K562 (cell line): ENCODE data around the gene SP100. TPM values are rescaled to one million over a fixed set of nuclear protein-coding genes. Genes with fewer than 3 reads are reported as not detected.

ENCODE experiments used
- ATAC-seq: fragments of 200-7000 bp; cut with Tn5 transposase; 3 replicates; pipeline ENCODE4 v1.9.1; 2020; ENCODE audit warnings: moderate library complexity
- BruUV-seq: library from RNA; stranded (reverse); fragments of 400-500 nt; replicated peaks from 2 replicates; lab custom pipeline; 2021; lab: Mats Ljungman, UMichigan
- CTCF ChIA-PET: fragments of 300-600 bp; formaldehyde crosslinking; extraction: SDS; loops from one replicate; lab custom pipeline; 2021; ENCODE audit warnings: low intra/inter-chr PET ratio; lab: Yijun Ruan, JAX
- POLR2A ChIA-PET: fragments of 300-600, 350-650 bp; sonication (Branson Sonifier 250); formaldehyde crosslinking; extraction: SDS; loops from one replicate; lab custom pipeline; 2021; ENCODE audit warnings: antibody characterized with exemption, inconsistent platforms; lab: Yijun Ruan, JAX
- DNase-seq, 4 experiments: peaks; one replicate each; pipeline versions ENCODE4 v3.0.0 to v3.0.0-alpha.2; 2011 to 2018; ENCODE audit warnings: low spot score in 3 of 4, mixed read lengths in 3 of 4; ENCODE audit errors: extremely low read depth in 1 of 4
- FAIRE-seq: peaks from 2 replicates; lab custom pipeline; 2011; peaks lifted over from hg19 to GRCh38; lab: Jason Lieb, UNC
- H2AFZ ChIP-seq: 2 replicates; pipeline ENCODE4 v1.6.0; 2011; ENCODE audit warnings: low read depth, low read length, control low read depth, inconsistent platforms
- H3K27ac ChIP-seq: fragments of 200-600 bp; 3 replicates; pipeline ENCODE4 v1.8.0; 2011; ENCODE audit warnings: low read depth, mild to moderate bottlenecking, control low read depth, inconsistent platforms, low read length, moderate library complexity, mixed read lengths; ENCODE audit errors: extremely low read depth
- H3K27me3 ChIP-seq, 2 experiments: fragments of 300-600 bp in 1 of 2; 2 replicates in 1 of 2; 3 replicates in 1 of 2; pipeline versions ENCODE4 v1.6.0 to v1.8.0; 2011; ENCODE audit warnings: inconsistent platforms in 2 of 2, low read length in 2 of 2, mild to moderate bottlenecking in 1 of 2, mixed read lengths in 1 of 2, moderate library complexity in 1 of 2; ENCODE audit not compliant: control insufficient read depth in 2 of 2, insufficient read depth in 2 of 2
- H3K36me3 ChIP-seq: fragments of 300-600 bp; 3 replicates; pipeline ENCODE4 v1.8.0; 2011; ENCODE audit warnings: mild to moderate bottlenecking, low read length, inconsistent platforms; ENCODE audit not compliant: control insufficient read depth, insufficient read depth
- H3K4me1 ChIP-seq, 2 experiments: fragments of 200-600 bp in 1 of 2; replicated peaks in 1 of 2; 2 replicates in 1 of 2; 3 replicates in 1 of 2; pipeline versions ENCODE4 v1.5.1 to v1.8.0; 2011; ENCODE audit warnings: inconsistent platforms in 2 of 2, low read length in 2 of 2, mild to moderate bottlenecking in 1 of 2, mixed read lengths in 1 of 2, moderate library complexity in 1 of 2; ENCODE audit not compliant: control insufficient read depth in 2 of 2, insufficient read depth in 2 of 2
- H3K4me2 ChIP-seq: 2 replicates; pipeline ENCODE4 v1.6.1; 2011; ENCODE audit warnings: low read length, control low read depth, inconsistent platforms, mixed read lengths; ENCODE audit not compliant: insufficient read depth
- H3K4me3 ChIP-seq: fragments of 200-600 bp; sonication (generic), shearing (Covaris generic); 2 replicates; pipeline ENCODE4 v1.5.1; 2016; ENCODE audit warnings: control low read depth, inconsistent platforms
- H3K79me2 ChIP-seq: fragments of 200-600 bp; 3 replicates; pipeline ENCODE4 v1.8.0; 2011; ENCODE audit warnings: low read length, inconsistent platforms; ENCODE audit not compliant: control insufficient read depth, insufficient read depth
- H3K9ac ChIP-seq, 2 experiments: 2 replicates each; pipeline versions ENCODE4 v1.6.0 to v1.6.1; 2011; ENCODE audit warnings: low read depth in 2 of 2, low read length in 2 of 2, control low read depth in 1 of 2, inconsistent platforms in 1 of 2, mild to moderate bottlenecking in 1 of 2, mixed read lengths in 1 of 2; ENCODE audit not compliant: insufficient read depth in 1 of 2
- H3K9me1 ChIP-seq: one replicate; pipeline ENCODE4 v1.6.0; 2011; ENCODE audit warnings: inconsistent platforms, mild to moderate bottlenecking, low read length, moderate library complexity; ENCODE audit not compliant: control insufficient read depth, insufficient read depth
- H3K9me3 ChIP-seq: replicated peaks from 2 replicates; pipeline ENCODE4 v1.5.1; 2011; ENCODE audit warnings: low read depth, low read length, inconsistent platforms; ENCODE audit not compliant: control insufficient read depth, insufficient read depth
- H4K20me1 ChIP-seq: replicated peaks from 2 replicates; pipeline ENCODE4 v1.6.1; 2011; ENCODE audit warnings: low read length, inconsistent platforms, mixed read lengths; ENCODE audit not compliant: control insufficient read depth, insufficient read depth
- BCLAF1 ChIP-seq, 2 experiments: fragments of 450-650 bp in 1 of 2; IDR thresholded peaks; 2 replicates each; pipeline ENCODE4 v1.6.1; 2011 to 2017; ENCODE audit warnings: low read depth in 2 of 2, antibody characterized with exemption in 1 of 2, borderline replicate concordance in 1 of 2, low read length in 1 of 2, mild to moderate bottlenecking in 1 of 2, mixed read lengths in 1 of 2; ENCODE audit not compliant: control insufficient read depth in 1 of 2
- BCOR ChIP-seq: fragments of 450-650 bp; IDR thresholded peaks from 2 replicates; pipeline ENCODE4 v1.6.1; 2016
- COPS2 ChIP-seq: fragments of 450-650 bp; conservative IDR thresholded peaks from 2 replicates; pipeline ENCODE4 v1.6.1; 2016; ENCODE audit warnings: mild to moderate bottlenecking, moderate library complexity
- ELF4 ChIP-seq: fragments of 450-650 bp; formaldehyde crosslinking; IDR thresholded peaks from 2 replicates; pipeline ENCODE4 v1.4.0; 2022; ENCODE audit warnings: missing genetic modification characterization
- EP300 ChIP-seq: IDR thresholded peaks from 2 replicates; pipeline ENCODE4 v1.6.1; 2012; ENCODE audit warnings: low read length, improper control_type of control experiment
- ERF ChIP-seq: fragments of 450-650 bp; formaldehyde crosslinking; IDR thresholded peaks from 2 replicates; pipeline ENCODE4 v1.4.0; 2020; ENCODE audit warnings: mild to moderate bottlenecking, mixed read lengths
- EWSR1 ChIP-seq: fragments of 450-650 bp; IDR thresholded peaks from 2 replicates; pipeline ENCODE4 v1.6.1; 2018; ENCODE audit warnings: borderline replicate concordance, mild to moderate bottlenecking, low read depth, moderate library complexity; ENCODE audit not compliant: partially characterized antibody
- HMG20A ChIP-seq: fragments of 450-650 bp; formaldehyde crosslinking; conservative IDR thresholded peaks from 2 replicates; pipeline ENCODE4 v1.4.0; 2020; ENCODE audit warnings: mild to moderate bottlenecking, mixed read lengths
- NR3C1 ChIP-seq: sonication (generic); formaldehyde crosslinking; IDR thresholded peaks from 2 replicates; pipeline ENCODE4 v1.8.1; 2022; ENCODE audit warnings: missing genetic modification reagents
- POLR2A ChIP-seq: fragments of 450-650 bp; conservative IDR thresholded peaks from 2 replicates; pipeline ENCODE4 v1.6.1; 2016
- RBM15 ChIP-seq: fragments of 200-400 bp; formaldehyde crosslinking; IDR thresholded peaks from 2 replicates; pipeline ENCODE4 v1.6.1; 2018; ENCODE audit warnings: mild to moderate bottlenecking, low read length, moderate library complexity; ENCODE audit not compliant: insufficient read depth
- SMARCB1 ChIP-seq: IDR thresholded peaks from 2 replicates; pipeline ENCODE4 v1.6.1; 2011; ENCODE audit warnings: improper control_type of control experiment, low read depth; ENCODE audit not compliant: insufficient read length
- SP1 ChIP-seq: sonication (generic); formaldehyde crosslinking; IDR thresholded peaks from 2 replicates; pipeline ENCODE4 v1.8.1; 2022; ENCODE audit warnings: mild to moderate bottlenecking, missing genetic modification reagents
- ZNF282 ChIP-seq: sonication (generic); formaldehyde crosslinking; IDR thresholded peaks from 2 replicates; pipeline ENCODE4 v1.8.1; 2023; ENCODE audit warnings: missing genetic modification reagents
- ZNF444 ChIP-seq: fragments of 250-450 bp; sonication (Bioruptor Pico); IDR thresholded peaks from 2 replicates; pipeline ENCODE4 v1.4.0; 2020; ENCODE audit warnings: mild to moderate bottlenecking, moderate library complexity
- ZZZ3 ChIP-seq: fragments of 450-650 bp; IDR thresholded peaks from 2 replicates; pipeline ENCODE4 v1.6.1; 2016; ENCODE audit warnings: antibody characterized with exemption, mild to moderate bottlenecking, moderate library complexity
- WGBS: fragments of 100-300 bp; shearing (Covaris generic); methylation state at CpG from one replicate; pipeline ENCODE4 v1.1.6; 2016; ENCODE audit warnings: low coverage, mixed read lengths; ENCODE audit not compliant: insufficient coverage; ENCODE audit errors: missing lambda C conversion rate; 5-methylcytosine and 5-hydroxymethylcytosine counted together
- in situ Hi-C: fragments of 300-500 bp; cut with MboI; formaldehyde crosslinking; loops from 4 replicates; pipeline ENCODE4 v1.15.0; 2018; ENCODE audit warnings: inconsistent platforms, mixed read lengths
- intact Hi-C: fragments of 100-400 bp; cut with micrococcal nuclease; formaldehyde crosslinking; loops from 2 replicates; pipeline ENCODE4 v1.14.2; 2022
- polyA plus RNA-seq, 8 experiments: library from polyadenylated mRNA; depleted of rRNA in 4 of 8; stranded (reverse) in 5 of 8; unstranded in 3 of 8; fragments of >200 nt; fragmentation: Nextera tagmentation in 2 of 8; fragmentation: Illumina TruSeq in 1 of 8; extraction: Ambion mirVana in 2 of 8; extraction: Trizol in 1 of 8; gene quantifications; 2 replicates each; pipeline versions ENCODE4 v1.2.1 to v1.2.3, GENCODE V29; 2011 to 2014; ENCODE audit warnings: inconsistent platforms in 1 of 8, missing spikeins in 1 of 8
- total RNA-seq, 7 experiments: library from RNA; depleted of rRNA in 6 of 7; stranded (reverse); fragments of >200 nt in 6 of 7; fragmentation: Illumina TruSeq in 2 of 7; extraction: Trizol in 2 of 7; gene quantifications; 2 replicates each; pipeline versions ENCODE4 v1.2.1 to v1.2.3, GENCODE V29; 2011 to 2021; ENCODE audit warnings: low replicate concordance in 1 of 7

The SP100 gene
- total and polyA plus RNA-seq, 9 of the 15 experiments (the other 6 are each of a cell fraction or from before 2014, with no cell fraction given) = 19.2 to 39.2 (median 34.6) TPM

GRCh38 chr2:230430957-230431910, 15.2 kb downstream of the SP100 start:
- in situ Hi-C loops (no loop called here), intact Hi-C loops (no loop called here)
- Histone ChIP-seq H3K9me1 (no peaks in the 10 kb centered on the region), H4K20me1 (no peaks in the 10 kb centered on the region), H2AFZ (no peak overlapping the region), H3K27ac (no peak overlapping the region), H3K4me2 (no peak overlapping the region), H3K9me3 (peaks cover 6% of the 10 kb centered on the region), H3K79me2 (peaks cover 17% of the 10 kb centered on the region; the same call in 2 of the 3 replicates), H3K9ac (no peak overlapping the region), H3K27me3 (no peaks in the 10 kb centered on the region), H3K4me1 (no peaks in the 10 kb centered on the region), H3K36me3 (0 out of 3 replicates have a peak, but pooled peaks cover 6% of the 10 kb centered on the region), H3K4me3 (no peak overlapping the region)
- FAIRE-seq (no peak), ATAC-seq (no peak), DNase-seq (no peak)
- BruUV-seq = no TSS peak
- TF ChIP-seq ZNF444 (no peak), COPS2 (no peak), EWSR1 (no peak), BCOR (no peak), RBM15 (no peak), EP300 (no peak), POLR2A (no peak), ZZZ3 (no peak), ERF (CRISPR knock-in tag) (no peak), SMARCB1 (no peak), ZNF282 (no peak), HMG20A (CRISPR knock-in tag) (no peak), NR3C1 (CRISPR knock-in tag) (no peak), SP1 (CRISPR knock-in tag) (no peak), BCLAF1 (IDR thresholded peaks at IDR 0.05; ENCODE audit: borderline replicate concordance in 1 of 2, control insufficient read depth in 1 of 2, low read depth in 2 of 2, low read length in 1 of 2) (no peak), ELF4 (CRISPR knock-in tag) (no peak)
- CTCF ChIA-PET = no interaction called here
- POLR2A ChIA-PET = no interaction called here
- WGBS = 11% methylated on average over 1 of the region's 1 CpG
